Peyer's patch (tissue), 4 donors: Measurements from ENCODE around the gene KLF18.

Experiments
- CTCF ChIP-seq, 6 experiments: fragments of 450-650 bp in 4 of 6; fragments of 200-600 bp in 2 of 6; sonication (generic) in 1 of 6; IDR thresholded peaks; one replicate each; pipeline ENCODE4 v1.5.1; 2017 to 2019; ENCODE audit warnings: antibody characterized with exemption in 6 of 6, mild to moderate bottlenecking in 3 of 6, moderate library complexity in 1 of 6
- POLR2A ChIP-seq, 2 donors: fragments of 450-650 bp; IDR thresholded peaks; one replicate each; pipeline ENCODE4 v1.5.1; 2017; ENCODE audit warnings: antibody characterized with exemption in 2 of 2, mild to moderate bottlenecking in 2 of 2, moderate library complexity in 2 of 2

GRCh38 chr1:44161546-44161945 is 20.1 kb upstream of the KLF18 start:
- no peak for TF ChIP-seq CTCF (IDR thresholded peaks at IDR 0.05)
- no peak for TF ChIP-seq POLR2A (IDR thresholded peaks at IDR 0.05)
